ENCODE results near the gene ARHGDIB.

ARHGDIB gene

GRCh38 chr12:14930299-14930698, 31.1 kb downstream of the ARHGDIB start:
- DNase-seq (ENCODE audit: low spot score), result no peak

- DNase-seq (ENCODE audit: low spot score), result no peak
Measured at GRCh38 chr12:14928931-14929330, 32.5 kb downstream of the ARHGDIB start.

- DNase-seq (ENCODE audit: low spot score), result no peak
Measured at GRCh38 chr12:14927267-14927666, 34.1 kb downstream of the ARHGDIB start.

GRCh38 chr12:14924541-14924940, 36.9 kb downstream of the ARHGDIB start:
- no peak for DNase-seq (ENCODE audit: low spot score)

- no peak for DNase-seq (ENCODE audit: low spot score)
Measured at GRCh38 chr12:14923944-14924343, 37.5 kb downstream of the ARHGDIB start.

GRCh38 chr12:14921218-14921617, 40.2 kb downstream of the ARHGDIB start:
- DNase-seq (ENCODE audit: low spot score), result no peak

- no peak for DNase-seq (ENCODE audit: low spot score)
Measured at GRCh38 chr12:14920475-14921126, 40.8 kb downstream of the ARHGDIB start.

GRCh38 chr12:14919455-14919854, 41.9 kb downstream of the ARHGDIB start:
- DNase-seq (ENCODE audit: low spot score), result no peak

GRCh38 chr12:14915736-14916135, 45.7 kb downstream of the ARHGDIB start:
- no peak for DNase-seq (ENCODE audit: low spot score)

GRCh38 chr12:14913381-14913781, 48.0 kb downstream of the ARHGDIB start:
- no peak for DNase-seq (ENCODE audit: low spot score)

GRCh38 chr12:14911131-14911530, 50.3 kb downstream of the ARHGDIB start:
- no peak for DNase-seq (ENCODE audit: low spot score)

- no peak for DNase-seq (ENCODE audit: low spot score)
Measured at GRCh38 chr12:14910090-14910915, 51.1 kb downstream of the ARHGDIB start.

GRCh38 chr12:14907953-14908352, 53.4 kb downstream of the ARHGDIB start:
- no peak for DNase-seq (ENCODE audit: low spot score)

GRCh38 chr12:14906114-14906513, 55.3 kb downstream of the ARHGDIB start:
- DNase-seq (ENCODE audit: low spot score), result no peak

GRCh38 chr12:14905269-14906004, 56.0 kb downstream of the ARHGDIB start:
- no peak for DNase-seq (ENCODE audit: low spot score)

- DNase-seq (ENCODE audit: low spot score), result no peak
Measured at GRCh38 chr12:14904854-14905253, 56.5 kb downstream of the ARHGDIB start.

- no peak for DNase-seq (ENCODE audit: low spot score)
Measured at GRCh38 chr12:14903386-14904098, 57.9 kb downstream of the ARHGDIB start.

- DNase-seq (ENCODE audit: low spot score), result no peak
Measured at GRCh38 chr12:14902465-14902864, 58.9 kb downstream of the ARHGDIB start.

- DNase-seq (ENCODE audit: low spot score), result peak; percentile 36
Measured at GRCh38 chr12:14901228-14901562, 60.2 kb downstream of the ARHGDIB start.

- no peak for DNase-seq (ENCODE audit: low spot score)
Measured at GRCh38 chr12:14900521-14901227, 60.7 kb downstream of the ARHGDIB start.

GRCh38 chr12:14896521-14897169, 64.8 kb downstream of the ARHGDIB start:
- DNase-seq (ENCODE audit: low spot score), result peak; percentile 39
